IPS-NIHi7 (cell line): ENCODE results near the gene ALPG.
A peak's percentile ranks its signal among the peaks of the same experiment; 100 is the strongest.
"Not testable (repeated sequence)": the region's sequence is repeated elsewhere in the genome, so short reads cannot be mapped to it uniquely, and the experiment has no call there.

Experiments used
- DNase-seq: peaks from one replicate; pipeline ENCODE4 v3.0.0; 2012; ENCODE audit warnings: mixed read lengths; ENCODE audit errors: extremely low spot score

Gene ALPG

GRCh38 chr2:232440220-232441018, 33.8 kb downstream of the ALPG start:
- peak; percentile 88 for DNase-seq

- DNase-seq: no peak
Measured at GRCh38 chr2:232441147-232441651, 34.6 kb downstream of the ALPG start.

GRCh38 chr2:232441922-232442321, 35.3 kb downstream of the ALPG start:
- not testable (repeated sequence) for DNase-seq

- DNase-seq: not testable (repeated sequence)
Measured at GRCh38 chr2:232442431-232442830, 35.8 kb downstream of the ALPG start.

GRCh38 chr2:232443047-232443446, 36.4 kb downstream of the ALPG start:
- DNase-seq: not testable (repeated sequence)

GRCh38 chr2:232443669-232444408, 37.2 kb downstream of the ALPG start:
- not testable (repeated sequence) for DNase-seq

GRCh38 chr2:232444409-232445148, 37.9 kb downstream of the ALPG start:
- DNase-seq: peak; percentile 73

GRCh38 chr2:232445149-232445885, 38.7 kb downstream of the ALPG start:
- not testable (repeated sequence) for DNase-seq

- not testable (repeated sequence) for DNase-seq
Measured at GRCh38 chr2:232446266-232446777, 39.7 kb downstream of the ALPG start.

- DNase-seq: no peak
Measured at GRCh38 chr2:232447091-232447620, 40.5 kb downstream of the ALPG start.

- no peak for DNase-seq
Measured at GRCh38 chr2:232447638-232448303, 41.1 kb downstream of the ALPG start.

- no peak for DNase-seq
Measured at GRCh38 chr2:232448304-232448690, 41.7 kb downstream of the ALPG start.

GRCh38 chr2:232449964-232450363, 43.3 kb downstream of the ALPG start:
- DNase-seq: no peak

- not testable (repeated sequence) for DNase-seq
Measured at GRCh38 chr2:232451645-232452044, 45.0 kb downstream of the ALPG start.

GRCh38 chr2:232454630-232455029, 48.0 kb downstream of the ALPG start:
- DNase-seq: peak; percentile 5

GRCh38 chr2:232455426-232456255, 49.0 kb downstream of the ALPG start, which contains the start of gene ALPI:
TSS of gene ALPI (plus strand) at chr2:232456153. CDS start at chr2:232456200, 47 bp downstream.
- DNase-seq: no peak

GRCh38 chr2:232456296-232457120, 49.9 kb downstream of the ALPG start:
- DNase-seq: no peak
